Suprapubic skin (tissue), 4 donors: Measurements from ENCODE around the gene ABI3BP. TPM values are rescaled to one million over a fixed set of nuclear protein-coding genes. Genes with fewer than 3 reads are reported as not detected.

Source experiments
- DNase-seq, 2 donors: peaks; one replicate each; pipeline ENCODE4 v3.0.0-alpha.2; 2019; ENCODE audit warnings: low spot score in 2 of 2
- H3K27ac ChIP-seq: fragments of 200-600 bp; sonication (generic); one replicate; pipeline ENCODE4 v1.5.1; 2019
- H3K27me3 ChIP-seq: fragments of 200-600 bp; sonication (generic); one replicate; pipeline ENCODE4 v1.5.1; 2019
- H3K36me3 ChIP-seq: fragments of 200-600 bp; sonication (generic); one replicate; pipeline ENCODE4 v1.5.1; 2019
- H3K4me1 ChIP-seq: fragments of 200-600 bp; sonication (generic); one replicate; pipeline ENCODE4 v1.5.1; 2019
- H3K4me3 ChIP-seq: fragments of 200-600 bp; sonication (generic); one replicate; pipeline ENCODE4 v1.5.1; 2019; ENCODE audit warnings: mild to moderate bottlenecking
- H3K9me3 ChIP-seq: fragments of 200-600 bp; sonication (generic); one replicate; pipeline ENCODE4 v1.5.1; 2019
- CTCF ChIP-seq, 2 donors: fragments of 200-600 bp in 1 of 2; fragments of 450-650 bp in 1 of 2; sonication (generic) in 1 of 2; IDR thresholded peaks; one replicate each; pipeline ENCODE4 v1.5.1; 2016 to 2019; ENCODE audit warnings: antibody characterized with exemption in 2 of 2, mild to moderate bottlenecking in 1 of 2, moderate library complexity in 1 of 2
- EP300 ChIP-seq: sonication (generic); formaldehyde crosslinking; IDR thresholded peaks from one replicate; pipeline ENCODE4 v1.6.1; 2017; ENCODE audit warnings: antibody characterized with exemption
- POLR2A ChIP-seq, 2 donors: fragments of 450-650 bp; IDR thresholded peaks; one replicate each; pipeline ENCODE4 v1.6.1; 2017; ENCODE audit warnings: antibody characterized with exemption in 2 of 2, mild to moderate bottlenecking in 2 of 2, moderate library complexity in 2 of 2
- POLR2AphosphoS5 ChIP-seq, 3 donors: sonication (generic); formaldehyde crosslinking; IDR thresholded peaks; one replicate each; pipeline ENCODE4 v1.6.1; 2017; ENCODE audit warnings: antibody characterized with exemption in 3 of 3
- WGBS: methylation state at CpG from one replicate; pipeline ENCODE4 v1.1.5; 2018; 5-methylcytosine and 5-hydroxymethylcytosine counted together
- total RNA-seq, 4 donors: library from RNA; depleted of rRNA; stranded (reverse); fragments of >200 nt; gene quantifications; one replicate each; pipeline ENCODE4 v1.1.0, GENCODE V29; 2016

ABI3BP gene
- total RNA-seq, 4 donors from 2014 or later, result 20.6 to 54.4 (median 38.4) TPM

GRCh38 chr3:100732435-100732834 lies 260.8 kb downstream of the ABI3BP start:
- Histone ChIP-seq H3K4me1 (no peaks in the 10 kb centered on the region), H3K9me3 (no peaks in the 10 kb centered on the region), H3K4me3 (no peak overlapping the region), H3K27me3 (no peaks in the 10 kb centered on the region), H3K27ac (no peak overlapping the region), H3K36me3 (peaks cover 65% of the 10 kb centered on the region)
- DNase-seq, result no peak
- no peak for TF ChIP-seq POLR2A (IDR thresholded peaks at IDR 0.05)
- no peak for TF ChIP-seq CTCF (IDR thresholded peaks at IDR 0.05)
- TF ChIP-seq EP300, result no peak
- WGBS, result 86% methylated on average over 3 of the region's 3 CpGs

GRCh38 chr3:100730524-100730923 lies 262.7 kb downstream of the ABI3BP start:
- Histone ChIP-seq H3K4me1 (no peaks in the 10 kb centered on the region), H3K9me3 (no peaks in the 10 kb centered on the region), H3K4me3 (no peak overlapping the region), H3K27me3 (no peaks in the 10 kb centered on the region), H3K36me3 (peaks cover 62% of the 10 kb centered on the region), H3K27ac (no peak overlapping the region)
- 75% methylated on average over 3 of the region's 3 CpGs for WGBS
- no peak for DNase-seq
- TF ChIP-seq CTCF (IDR thresholded peaks at IDR 0.05) (no peak), POLR2AphosphoS5 (IDR thresholded peaks at IDR 0.05) (no peak), POLR2A (IDR thresholded peaks at IDR 0.05) (no peak), EP300 (no peak)

GRCh38 chr3:100726706-100727105 lies 266.5 kb downstream of the ABI3BP start:
- Histone ChIP-seq H3K4me3 (no peak overlapping the region), H3K27me3 (no peaks in the 10 kb centered on the region), H3K4me1 (no peaks in the 10 kb centered on the region), H3K9me3 (no peaks in the 10 kb centered on the region), H3K27ac (no peak overlapping the region), H3K36me3 (peaks cover 63% of the 10 kb centered on the region)
- WGBS, result 87% methylated on average over 1 of the region's 1 CpG
- no peak for DNase-seq
- TF ChIP-seq EP300 (no peak), POLR2AphosphoS5 (IDR thresholded peaks at IDR 0.05) (no peak), POLR2A (IDR thresholded peaks at IDR 0.05) (no peak), CTCF (IDR thresholded peaks at IDR 0.05) (no peak)

GRCh38 chr3:100725935-100726513 lies 267.2 kb downstream of the ABI3BP start:
- WGBS, result 89% methylated on average over 3 of the region's 3 CpGs
- H3K27me3 ChIP-seq, result no peaks in the 10 kb centered on the region
- H3K36me3 ChIP-seq, result peaks cover 64% of the 10 kb centered on the region

GRCh38 chr3:100720426-100720825 lies 272.8 kb downstream of the ABI3BP start:
- H3K27me3 ChIP-seq, result no peaks in the 10 kb centered on the region
- no peak overlapping the region for H3K4me3 ChIP-seq
- 81% methylated on average over 5 of the region's 5 CpGs for WGBS
- H3K9me3 ChIP-seq, result no peaks in the 10 kb centered on the region
- peaks cover 4% of the 10 kb centered on the region for H3K4me1 ChIP-seq
- no peak for DNase-seq
- TF ChIP-seq CTCF (IDR thresholded peaks at IDR 0.05) (no peak), POLR2AphosphoS5 (IDR thresholded peaks at IDR 0.05) (no peak), POLR2A (IDR thresholded peaks at IDR 0.05) (no peak), EP300 (no peak)
- H3K36me3 ChIP-seq, result peaks cover 40% of the 10 kb centered on the region
- no peak overlapping the region for H3K27ac ChIP-seq

More at GRCh38 chr3:100725935-100726513, 267.2 kb downstream of the ABI3BP start:
- H3K27ac ChIP-seq, result no peak overlapping the region
- no peak overlapping the region for H3K4me3 ChIP-seq
- TF ChIP-seq EP300, result no peak
- no peak for TF ChIP-seq POLR2A (IDR thresholded peaks at IDR 0.05)
- no peak for TF ChIP-seq POLR2AphosphoS5 (IDR thresholded peaks at IDR 0.05)
- no peak for TF ChIP-seq CTCF (IDR thresholded peaks at IDR 0.05)
- DNase-seq, result no peak
- no peaks in the 10 kb centered on the region for H3K4me1 ChIP-seq
- H3K9me3 ChIP-seq, result no peaks in the 10 kb centered on the region
